ENCODE results near the gene SPECC1. TPM values are rescaled to one million over a fixed set of nuclear protein-coding genes. Genes with fewer than 3 reads are reported as not detected.

The SPECC1 gene
- polyA plus RNA-seq, 1 of the 3 experiments (the other 2 are of a cell fraction), result 11.2 TPM

GRCh38 chr17:20313306-20313705 lies 304.1 kb downstream of the SPECC1 start (continued):
- TF ChIP-seq IRF3 (IDR thresholded peaks at IDR 0.05; ENCODE audit: low read depth, low read length) (no peak), TAF1 (IDR thresholded peaks at IDR 0.05; ENCODE audit: borderline replicate concordance, low read depth, low read length) (no peak)

DNA sequence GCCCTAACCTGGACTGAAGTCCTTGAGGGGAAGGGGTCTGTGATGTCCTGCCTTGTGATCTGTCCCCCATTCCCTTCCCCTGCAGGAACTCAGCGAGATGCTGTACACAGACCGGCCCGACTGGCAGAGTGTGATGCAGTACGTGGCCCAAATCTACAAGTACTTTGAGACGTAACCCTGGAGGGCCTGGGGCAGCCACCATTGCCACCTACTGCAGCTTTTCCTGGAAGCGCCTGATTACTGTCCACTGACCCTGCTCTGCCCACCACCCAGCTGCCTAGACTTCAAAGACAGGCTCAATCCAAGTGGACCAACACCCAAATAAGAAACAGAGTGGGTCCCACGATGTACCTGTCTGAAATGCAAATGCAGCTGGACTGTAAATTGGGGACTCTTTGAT lies 304.7 kb downstream of the SPECC1 start:
- 83% methylated on average over 1 of the region's 7 CpGs for WGBS (ENCODE audit: low lambda C conversion rate)
- POLR2A ChIA-PET, result no interaction called here

More for the DNA sequence above, 304.7 kb downstream of the SPECC1 start:
- no peaks in the 10 kb centered on the region for H3F3A ChIP-seq (replicated peaks; ENCODE audit: insufficient read depth)
- H3K27ac ChIP-seq (ENCODE audit: low read depth in 2 of 2, low read length in 1 of 2), result no peak overlapping the region
- DNase-seq, result no peak
- H3K4me1 ChIP-seq (ENCODE audit: control insufficient read depth in 1 of 2, insufficient read depth in 2 of 2, low read depth in 1 of 2, low read length in 1 of 2), result no peaks in the 10 kb centered on the region
- no peak overlapping the region for H3K4me2 ChIP-seq
- no peaks in the 10 kb centered on the region for H3K36me3 ChIP-seq (replicated peaks in 1 of 2; ENCODE audit: control insufficient read depth in 1 of 2, insufficient read depth in 2 of 2, low read length in 1 of 2)
- no peaks in the 10 kb centered on the region for H3K79me2 ChIP-seq (ENCODE audit: insufficient read depth)
- H3K9me3 ChIP-seq, result no peaks in the 10 kb centered on the region
- CTCF ChIA-PET, result interaction anchor here (1.3 kb wide), 1 partner anchor 305 kb away, joined by 3 read pairs; the partner anchor contains the start of gene SPECC1
- no peaks in the 10 kb centered on the region for H3K9me2 ChIP-seq
- H3K9ac ChIP-seq, result no peak overlapping the region
- TF ChIP-seq MAX (IDR thresholded peaks at IDR 0.05; ENCODE audit: low read depth), result no peak
- no peak for TF ChIP-seq MXI1 (IDR thresholded peaks at IDR 0.05; ENCODE audit: low read depth, low read length)
- TF ChIP-seq POLR2AphosphoS5 (IDR thresholded peaks at IDR 0.05; ENCODE audit: low read depth, low read length), result no peak
- TF ChIP-seq MEF2A (IDR thresholded peaks at IDR 0.05; ENCODE audit: borderline replicate concordance, low read depth), result no peak
- no peak for TF ChIP-seq JUND (IDR thresholded peaks at IDR 0.05)
- TF ChIP-seq, protein P1, sequence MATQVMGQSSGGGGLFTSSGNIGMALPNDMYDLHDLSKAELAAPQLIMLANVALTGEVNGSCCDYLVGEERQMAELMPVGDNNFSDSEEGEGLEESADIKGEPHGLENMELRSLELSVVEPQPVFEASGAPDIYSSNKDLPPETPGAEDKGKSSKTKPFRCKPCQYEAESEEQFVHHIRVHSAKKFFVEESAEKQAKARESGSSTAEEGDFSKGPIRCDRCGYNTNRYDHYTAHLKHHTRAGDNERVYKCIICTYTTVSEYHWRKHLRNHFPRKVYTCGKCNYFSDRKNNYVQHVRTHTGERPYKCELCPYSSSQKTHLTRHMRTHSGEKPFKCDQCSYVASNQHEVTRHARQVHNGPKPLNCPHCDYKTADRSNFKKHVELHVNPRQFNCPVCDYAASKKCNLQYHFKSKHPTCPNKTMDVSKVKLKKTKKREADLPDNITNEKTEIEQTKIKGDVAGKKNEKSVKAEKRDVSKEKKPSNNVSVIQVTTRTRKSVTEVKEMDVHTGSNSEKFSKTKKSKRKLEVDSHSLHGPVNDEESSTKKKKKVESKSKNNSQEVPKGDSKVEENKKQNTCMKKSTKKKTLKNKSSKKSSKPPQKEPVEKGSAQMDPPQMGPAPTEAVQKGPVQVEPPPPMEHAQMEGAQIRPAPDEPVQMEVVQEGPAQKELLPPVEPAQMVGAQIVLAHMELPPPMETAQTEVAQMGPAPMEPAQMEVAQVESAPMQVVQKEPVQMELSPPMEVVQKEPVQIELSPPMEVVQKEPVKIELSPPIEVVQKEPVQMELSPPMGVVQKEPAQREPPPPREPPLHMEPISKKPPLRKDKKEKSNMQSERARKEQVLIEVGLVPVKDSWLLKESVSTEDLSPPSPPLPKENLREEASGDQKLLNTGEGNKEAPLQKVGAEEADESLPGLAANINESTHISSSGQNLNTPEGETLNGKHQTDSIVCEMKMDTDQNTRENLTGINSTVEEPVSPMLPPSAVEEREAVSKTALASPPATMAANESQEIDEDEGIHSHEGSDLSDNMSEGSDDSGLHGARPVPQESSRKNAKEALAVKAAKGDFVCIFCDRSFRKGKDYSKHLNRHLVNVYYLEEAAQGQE (IDR thresholded peaks at IDR 0.05; ENCODE audit: low read depth, low read length), result no peak
- no peak for TF ChIP-seq FOSL2 (IDR thresholded peaks at IDR 0.05; ENCODE audit: borderline replicate concordance, low read depth)
- TF ChIP-seq, protein P2, sequence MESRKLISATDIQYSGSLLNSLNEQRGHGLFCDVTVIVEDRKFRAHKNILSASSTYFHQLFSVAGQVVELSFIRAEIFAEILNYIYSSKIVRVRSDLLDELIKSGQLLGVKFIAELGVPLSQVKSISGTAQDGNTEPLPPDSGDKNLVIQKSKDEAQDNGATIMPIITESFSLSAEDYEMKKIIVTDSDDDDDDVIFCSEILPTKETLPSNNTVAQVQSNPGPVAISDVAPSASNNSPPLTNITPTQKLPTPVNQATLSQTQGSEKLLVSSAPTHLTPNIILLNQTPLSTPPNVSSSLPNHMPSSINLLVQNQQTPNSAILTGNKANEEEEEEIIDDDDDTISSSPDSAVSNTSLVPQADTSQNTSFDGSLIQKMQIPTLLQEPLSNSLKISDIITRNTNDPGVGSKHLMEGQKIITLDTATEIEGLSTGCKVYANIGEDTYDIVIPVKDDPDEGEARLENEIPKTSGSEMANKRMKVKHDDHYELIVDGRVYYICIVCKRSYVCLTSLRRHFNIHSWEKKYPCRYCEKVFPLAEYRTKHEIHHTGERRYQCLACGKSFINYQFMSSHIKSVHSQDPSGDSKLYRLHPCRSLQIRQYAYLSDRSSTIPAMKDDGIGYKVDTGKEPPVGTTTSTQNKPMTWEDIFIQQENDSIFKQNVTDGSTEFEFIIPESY (IDR thresholded peaks at IDR 0.05; ENCODE audit: borderline replicate concordance, low read depth), result no peak
- TF ChIP-seq GABPA (IDR thresholded peaks at IDR 0.05; ENCODE audit: low read depth), result no peak
- TF ChIP-seq USF1 (IDR thresholded peaks at IDR 0.05; ENCODE audit: borderline replicate concordance, low read depth), result no peak
- TF ChIP-seq YY1 (IDR thresholded peaks at IDR 0.05; ENCODE audit: low read depth), result no peak
- H2AFZ ChIP-seq (ENCODE audit: low read depth), result no peak overlapping the region
- H4K20me1 ChIP-seq (ENCODE audit: insufficient read depth), result no peaks in the 10 kb centered on the region
- no peak overlapping the region for H3K4me3 ChIP-seq (ENCODE audit: low read depth in 2 of 2, low read length in 1 of 2)
- H3K27me3 ChIP-seq (ENCODE audit: insufficient read depth), result no peaks in the 10 kb centered on the region
